ENCODE results near the gene MEST.

DNA sequence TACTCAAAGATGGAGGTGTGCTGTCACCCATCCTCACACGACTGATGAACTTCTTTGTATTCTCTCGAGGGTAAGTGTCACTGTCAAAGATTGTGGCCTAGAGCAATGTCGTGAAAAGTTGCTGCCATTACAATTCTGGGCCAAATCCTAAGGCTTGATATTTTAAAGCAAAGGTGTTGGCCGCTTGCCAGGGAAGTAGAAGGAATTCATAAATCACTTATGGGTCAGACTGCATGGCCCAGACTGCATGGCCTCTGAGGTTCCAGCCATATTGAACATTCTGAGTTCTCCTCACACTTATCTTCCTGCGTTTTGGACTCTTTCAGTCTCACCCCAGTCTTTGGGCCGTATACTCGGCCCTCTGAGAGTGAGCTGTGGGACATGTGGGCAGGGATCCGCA lies 8.6 kb downstream of the MEST start:
- no peak for TF ChIP-seq POLR2AphosphoS5 (IDR thresholded peaks at IDR 0.05)
- TF ChIP-seq, protein P1, sequence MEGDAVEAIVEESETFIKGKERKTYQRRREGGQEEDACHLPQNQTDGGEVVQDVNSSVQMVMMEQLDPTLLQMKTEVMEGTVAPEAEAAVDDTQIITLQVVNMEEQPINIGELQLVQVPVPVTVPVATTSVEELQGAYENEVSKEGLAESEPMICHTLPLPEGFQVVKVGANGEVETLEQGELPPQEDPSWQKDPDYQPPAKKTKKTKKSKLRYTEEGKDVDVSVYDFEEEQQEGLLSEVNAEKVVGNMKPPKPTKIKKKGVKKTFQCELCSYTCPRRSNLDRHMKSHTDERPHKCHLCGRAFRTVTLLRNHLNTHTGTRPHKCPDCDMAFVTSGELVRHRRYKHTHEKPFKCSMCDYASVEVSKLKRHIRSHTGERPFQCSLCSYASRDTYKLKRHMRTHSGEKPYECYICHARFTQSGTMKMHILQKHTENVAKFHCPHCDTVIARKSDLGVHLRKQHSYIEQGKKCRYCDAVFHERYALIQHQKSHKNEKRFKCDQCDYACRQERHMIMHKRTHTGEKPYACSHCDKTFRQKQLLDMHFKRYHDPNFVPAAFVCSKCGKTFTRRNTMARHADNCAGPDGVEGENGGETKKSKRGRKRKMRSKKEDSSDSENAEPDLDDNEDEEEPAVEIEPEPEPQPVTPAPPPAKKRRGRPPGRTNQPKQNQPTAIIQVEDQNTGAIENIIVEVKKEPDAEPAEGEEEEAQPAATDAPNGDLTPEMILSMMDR (IDR thresholded peaks at IDR 0.05; ENCODE audit: poor library complexity, severe bottlenecking), result no peak
- no peak for TF ChIP-seq EZH2 (IDR thresholded peaks at IDR 0.05; ENCODE audit: borderline replicate concordance, insufficient read depth, low read length, poor library complexity, severe bottlenecking)
- TF ChIP-seq, protein P2, sequence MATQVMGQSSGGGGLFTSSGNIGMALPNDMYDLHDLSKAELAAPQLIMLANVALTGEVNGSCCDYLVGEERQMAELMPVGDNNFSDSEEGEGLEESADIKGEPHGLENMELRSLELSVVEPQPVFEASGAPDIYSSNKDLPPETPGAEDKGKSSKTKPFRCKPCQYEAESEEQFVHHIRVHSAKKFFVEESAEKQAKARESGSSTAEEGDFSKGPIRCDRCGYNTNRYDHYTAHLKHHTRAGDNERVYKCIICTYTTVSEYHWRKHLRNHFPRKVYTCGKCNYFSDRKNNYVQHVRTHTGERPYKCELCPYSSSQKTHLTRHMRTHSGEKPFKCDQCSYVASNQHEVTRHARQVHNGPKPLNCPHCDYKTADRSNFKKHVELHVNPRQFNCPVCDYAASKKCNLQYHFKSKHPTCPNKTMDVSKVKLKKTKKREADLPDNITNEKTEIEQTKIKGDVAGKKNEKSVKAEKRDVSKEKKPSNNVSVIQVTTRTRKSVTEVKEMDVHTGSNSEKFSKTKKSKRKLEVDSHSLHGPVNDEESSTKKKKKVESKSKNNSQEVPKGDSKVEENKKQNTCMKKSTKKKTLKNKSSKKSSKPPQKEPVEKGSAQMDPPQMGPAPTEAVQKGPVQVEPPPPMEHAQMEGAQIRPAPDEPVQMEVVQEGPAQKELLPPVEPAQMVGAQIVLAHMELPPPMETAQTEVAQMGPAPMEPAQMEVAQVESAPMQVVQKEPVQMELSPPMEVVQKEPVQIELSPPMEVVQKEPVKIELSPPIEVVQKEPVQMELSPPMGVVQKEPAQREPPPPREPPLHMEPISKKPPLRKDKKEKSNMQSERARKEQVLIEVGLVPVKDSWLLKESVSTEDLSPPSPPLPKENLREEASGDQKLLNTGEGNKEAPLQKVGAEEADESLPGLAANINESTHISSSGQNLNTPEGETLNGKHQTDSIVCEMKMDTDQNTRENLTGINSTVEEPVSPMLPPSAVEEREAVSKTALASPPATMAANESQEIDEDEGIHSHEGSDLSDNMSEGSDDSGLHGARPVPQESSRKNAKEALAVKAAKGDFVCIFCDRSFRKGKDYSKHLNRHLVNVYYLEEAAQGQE (IDR thresholded peaks at IDR 0.05; ENCODE audit: borderline replicate concordance), result no peak
- TF ChIP-seq TAF1 (IDR thresholded peaks at IDR 0.05; ENCODE audit: low read depth), result no peak
